Kidney epithelial cell (primary cell): ENCODE measurements around the gene JMJD1C. TPM values are rescaled to one million over a fixed set of nuclear protein-coding genes. Genes with fewer than 3 reads are reported as not detected.

Experiments
- DNase-seq: peaks from one replicate; pipeline ENCODE4 v3.0.0-alpha.2; 2010; ENCODE audit warnings: low read depth
- H3K27me3 ChIP-seq: 2 replicates; pipeline ENCODE4 v1.6.0; 2011; ENCODE audit warnings: low read length; ENCODE audit not compliant: control insufficient read depth, insufficient read depth
- H3K36me3 ChIP-seq: 2 replicates; pipeline ENCODE4 v1.5.1; 2011; ENCODE audit warnings: low read length; ENCODE audit not compliant: control insufficient read depth, insufficient read depth
- H3K4me3 ChIP-seq: 2 replicates; pipeline ENCODE4 v1.5.1; 2011; ENCODE audit warnings: low read depth, mild to moderate bottlenecking, control low read depth, low read length
- CTCF ChIP-seq: IDR thresholded peaks from 2 replicates; pipeline ENCODE4 v1.5.1; 2011; ENCODE audit warnings: mild to moderate bottlenecking, moderate library complexity, low read length, control low read depth, inconsistent platforms; ENCODE audit not compliant: insufficient read depth, poor library complexity, severe bottlenecking
- total RNA-seq: library from RNA; depleted of rRNA; stranded (reverse); fragments of >200 nt; gene quantifications from 2 replicates; pipeline ENCODE4 v1.2.3, GENCODE V29; 2015

The JMJD1C gene
- total RNA-seq, 1 donor from 2014 or later: 90.3 TPM

- TF ChIP-seq CTCF: no peak
- Histone ChIP-seq H3K4me3 (no peak overlapping the region), H3K27me3 (no peaks in the 10 kb centered on the region), H3K36me3 (no peaks in the 10 kb centered on the region)
- DNase-seq: no peak
These were observed 10.3 kb downstream of the JMJD1C start for GRCh38 chr10:63455507-63455906.

- no peak for DNase-seq
- H3K36me3 ChIP-seq: no peaks in the 10 kb centered on the region
- H3K4me3 ChIP-seq: no peak overlapping the region
- no peak for TF ChIP-seq CTCF
- no peaks in the 10 kb centered on the region for H3K27me3 ChIP-seq
These were observed 11.1 kb downstream of the JMJD1C start for GRCh38 chr10:63454631-63455030.

- H3K4me3 ChIP-seq: no peak overlapping the region
- no peak for DNase-seq
- H3K36me3 ChIP-seq: no peaks in the 10 kb centered on the region
- H3K27me3 ChIP-seq: no peaks in the 10 kb centered on the region
- no peak for TF ChIP-seq CTCF
These were observed 13.3 kb downstream of the JMJD1C start for GRCh38 chr10:63452524-63452923.

GRCh38 chr10:63446716-63447440 lies 18.9 kb downstream of the JMJD1C start:
- TF ChIP-seq CTCF: no peak
- Histone ChIP-seq H3K27me3 (no peaks in the 10 kb centered on the region), H3K36me3 (no peaks in the 10 kb centered on the region), H3K4me3 (no peak overlapping the region)
- DNase-seq: no peak

GRCh38 chr10:63441404-63441803 lies 24.4 kb downstream of the JMJD1C start:
- no peak for DNase-seq
- Histone ChIP-seq H3K36me3 (no peaks in the 10 kb centered on the region), H3K27me3 (no peaks in the 10 kb centered on the region), H3K4me3 (no peak overlapping the region)
- TF ChIP-seq CTCF: no peak

- no peak for DNase-seq
- Histone ChIP-seq H3K4me3 (no peak overlapping the region), H3K27me3 (no peaks in the 10 kb centered on the region), H3K36me3 (no peaks in the 10 kb centered on the region)
- no peak for TF ChIP-seq CTCF
These were observed 26.2 kb downstream of the JMJD1C start for GRCh38 chr10:63439607-63440006.
